IPS DF 19.7 (cell line): ENCODE measurements around the gene MEIG1.
"Not testable (repeated sequence)": the region's sequence is repeated elsewhere in the genome, so short reads cannot be mapped to it uniquely, and the experiment has no call there.

Source experiments
- DNase-seq: peaks from one replicate; pipeline ENCODE4 v3.0.0-alpha.2; 2013; ENCODE audit warnings: low read depth, low spot score

MEIG1 gene, protein sequence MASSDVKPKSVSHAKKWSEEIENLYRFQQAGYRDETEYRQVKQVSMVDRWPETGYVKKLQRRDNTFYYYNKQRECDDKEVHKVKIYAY

DNA sequence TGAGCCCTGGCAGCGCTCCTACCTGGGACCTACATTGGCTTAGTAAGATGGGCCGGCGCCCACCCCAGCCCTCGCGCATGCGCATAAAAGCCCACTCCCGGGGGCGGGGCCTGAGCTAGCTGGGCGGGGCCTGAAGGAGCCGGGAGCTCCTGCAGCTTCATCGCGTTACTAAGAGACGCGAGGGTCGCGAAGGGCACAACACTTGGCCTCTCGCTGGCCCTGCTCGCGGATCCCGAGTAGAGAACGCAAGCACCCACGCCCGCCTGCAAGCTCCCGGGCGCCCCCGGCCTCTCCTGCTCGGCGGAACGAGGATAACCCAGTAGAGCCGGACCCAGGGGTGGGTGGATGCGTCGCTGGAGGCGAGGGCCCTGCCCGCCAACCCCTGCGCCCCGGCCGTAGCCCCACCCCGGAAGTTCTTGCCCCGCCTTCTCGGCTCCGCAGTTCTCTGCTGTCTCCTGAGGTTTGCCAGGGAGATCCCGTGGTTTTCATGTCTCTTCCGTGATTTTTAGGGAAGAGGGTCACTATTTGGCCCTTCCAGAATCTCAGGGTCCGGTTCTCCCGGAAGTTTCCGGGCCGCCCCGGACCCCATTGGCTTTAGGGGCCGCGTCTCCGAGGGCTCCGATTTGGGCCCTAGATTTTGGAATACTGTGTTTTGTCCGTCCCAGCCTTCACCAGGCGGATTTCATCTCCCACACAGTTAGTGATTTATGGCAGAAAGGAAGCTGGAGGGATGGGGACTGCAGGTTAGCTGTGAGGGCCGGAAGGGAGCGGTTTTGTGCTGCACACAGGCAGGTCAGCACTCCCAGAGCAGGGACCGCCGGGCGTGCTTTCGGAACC lies at the start of gene MEIG1:
MEIG1 (plus strand) TSS at position 168 of the 837 bp plus-strand sequence. CDS start 7,081 bp downstream, outside the sequence.
- peak; percentile 42 for DNase-seq

DNA sequence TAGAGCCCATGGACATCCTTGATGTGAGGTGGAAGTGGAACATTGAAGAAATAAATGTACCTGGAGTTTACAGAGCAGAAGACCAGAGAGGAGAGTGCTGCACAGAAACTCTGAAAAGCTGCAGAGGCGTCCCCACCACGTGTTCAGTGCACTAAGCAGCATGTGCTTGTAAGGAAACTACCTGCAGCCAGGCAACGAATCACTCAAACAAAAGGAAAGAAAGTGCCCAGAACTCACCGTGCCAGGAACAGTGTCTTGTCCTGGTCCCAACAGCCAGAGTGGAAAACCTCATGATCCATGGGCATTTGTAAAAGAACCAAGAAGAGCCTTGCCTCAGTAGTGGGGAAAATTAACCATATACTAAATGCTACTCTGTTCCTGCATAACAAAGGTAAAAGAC lies 48.2 kb upstream of the MEIG1 start:
- DNase-seq: no peak

DNA sequence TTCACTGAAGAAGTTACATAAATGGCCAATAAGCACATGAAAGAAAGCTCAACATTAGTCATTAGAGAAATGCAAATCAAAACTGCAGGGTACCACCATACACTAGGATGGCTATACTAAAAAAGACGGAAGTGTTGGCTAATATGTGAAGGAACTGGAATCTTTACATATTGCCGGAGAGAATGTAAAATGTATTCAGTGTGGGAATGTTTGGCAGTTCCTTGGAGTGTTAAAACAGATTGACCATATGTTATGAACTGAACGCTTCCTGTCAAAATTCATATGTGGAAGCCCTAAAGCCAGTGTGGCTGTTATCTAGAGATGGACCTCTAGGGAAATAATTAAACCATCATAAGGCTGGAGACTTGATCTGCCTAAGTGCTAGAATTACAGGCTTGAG lies 47.4 kb upstream of the MEIG1 start:
- DNase-seq: no peak

DNA sequence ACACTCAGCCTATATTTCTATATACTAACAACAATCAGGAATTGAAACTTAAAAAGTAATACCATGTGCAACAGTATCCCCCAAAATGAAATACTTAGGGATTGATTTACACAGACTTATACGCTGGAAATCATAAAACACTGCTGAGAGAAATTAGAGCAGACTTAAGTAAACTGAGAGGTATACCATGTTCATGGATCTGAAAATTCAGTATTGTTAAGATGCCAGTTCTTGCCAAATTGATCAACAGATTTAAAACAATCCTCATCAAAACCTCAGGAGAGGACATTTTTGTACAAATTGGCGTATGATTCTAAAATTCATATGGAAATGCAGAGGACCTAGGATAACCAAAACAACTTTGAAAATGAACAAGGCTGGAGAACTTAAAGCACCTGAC lies 42.6 kb upstream of the MEIG1 start:
- DNase-seq: no peak

DNA sequence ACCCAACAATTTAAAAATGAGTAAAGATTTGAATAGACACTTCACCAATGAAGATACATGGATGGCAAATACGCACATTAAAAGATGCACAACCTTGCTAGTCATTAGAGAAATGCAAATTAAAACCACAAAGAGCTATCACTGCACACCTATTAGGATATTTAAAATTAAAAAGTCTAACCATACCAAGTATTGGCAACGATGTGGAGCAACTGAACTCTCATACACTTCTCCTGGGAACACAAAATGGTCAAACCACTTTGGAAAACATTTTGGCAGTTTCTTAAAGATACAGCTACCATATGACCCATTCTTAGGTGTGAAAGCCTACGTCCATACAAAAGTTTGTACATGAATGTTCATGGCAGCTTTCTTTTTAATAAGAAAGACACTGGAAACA lies 41.4 kb upstream of the MEIG1 start:
- no peak for DNase-seq

DNA sequence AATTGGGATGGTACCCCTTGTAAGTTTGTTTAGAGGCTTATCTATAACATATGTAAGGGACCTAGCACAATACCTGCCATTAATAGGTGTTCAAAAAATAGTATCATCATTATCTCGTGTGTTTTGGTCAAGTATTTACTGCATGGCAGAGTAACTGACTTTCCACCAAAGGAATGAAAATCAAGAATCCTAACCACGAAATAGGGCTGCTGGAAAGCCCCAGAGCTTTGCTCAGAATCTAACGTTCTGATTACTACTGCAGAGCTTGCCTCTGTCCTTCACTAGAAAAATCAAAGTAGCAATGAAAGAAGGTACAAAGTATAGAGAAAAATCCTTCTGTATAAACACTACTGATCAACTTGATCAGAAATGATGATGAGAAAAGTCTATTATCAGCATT lies 40.2 kb upstream of the MEIG1 start:
- no peak for DNase-seq

DNA sequence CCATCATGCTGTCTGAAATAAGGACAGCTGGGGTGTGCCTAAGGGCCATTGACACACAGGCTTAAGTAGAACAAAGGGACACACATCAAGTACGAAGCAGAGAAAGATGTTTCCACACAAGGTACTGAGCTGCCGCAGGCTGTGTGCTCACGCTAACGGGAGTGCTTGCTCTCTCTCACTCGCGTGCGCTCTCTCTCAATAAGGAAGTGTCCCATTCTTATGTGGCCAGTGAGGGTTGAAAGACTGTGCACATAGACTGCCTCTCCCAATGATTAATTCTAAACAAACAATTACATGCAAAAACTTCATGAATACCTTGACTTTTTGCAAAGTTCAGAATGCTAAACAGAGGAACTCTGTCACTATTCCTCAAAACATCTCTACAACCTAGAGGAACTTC lies 35.2 kb upstream of the MEIG1 start:
- no peak for DNase-seq

DNA sequence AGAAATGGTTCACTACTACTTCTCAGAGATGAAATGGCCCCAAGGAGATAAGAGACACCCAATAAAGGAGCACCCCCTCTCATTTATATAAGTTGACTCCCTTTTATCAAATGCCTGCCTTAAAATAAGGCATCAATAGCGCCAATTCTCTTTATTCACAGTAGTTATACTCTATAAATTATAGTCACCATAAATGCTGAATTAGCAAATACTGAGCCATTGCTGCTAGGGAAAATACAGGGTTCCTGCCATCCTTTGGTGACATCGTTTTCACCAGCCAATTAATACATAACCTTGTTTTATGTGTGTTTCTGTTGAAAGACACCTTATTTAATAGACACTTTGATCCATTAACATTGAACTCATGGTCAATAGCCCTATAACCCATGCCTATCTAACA lies 33.9 kb upstream of the MEIG1 start:
- DNase-seq: no peak

DNA sequence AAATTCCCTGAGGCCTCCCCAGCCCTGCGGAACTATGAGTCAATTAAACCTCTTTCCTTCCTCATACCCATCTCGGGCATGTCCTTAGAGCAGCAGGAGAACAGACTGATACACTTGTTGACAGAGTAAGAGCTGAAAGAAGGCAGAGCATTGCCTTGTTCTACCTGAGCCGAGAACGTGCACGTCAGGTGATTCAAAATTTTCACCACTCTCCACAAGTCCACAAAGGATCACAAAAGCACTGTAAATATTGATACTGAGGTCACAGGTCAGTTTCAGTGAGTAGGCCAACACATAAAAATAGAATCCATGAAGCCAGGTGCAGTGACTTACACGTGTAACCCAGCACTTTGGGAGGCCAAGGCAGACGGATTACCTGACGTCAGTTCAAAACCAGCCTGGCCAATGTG lies 33.1 kb upstream of the MEIG1 start:
- DNase-seq: no peak

DNA sequence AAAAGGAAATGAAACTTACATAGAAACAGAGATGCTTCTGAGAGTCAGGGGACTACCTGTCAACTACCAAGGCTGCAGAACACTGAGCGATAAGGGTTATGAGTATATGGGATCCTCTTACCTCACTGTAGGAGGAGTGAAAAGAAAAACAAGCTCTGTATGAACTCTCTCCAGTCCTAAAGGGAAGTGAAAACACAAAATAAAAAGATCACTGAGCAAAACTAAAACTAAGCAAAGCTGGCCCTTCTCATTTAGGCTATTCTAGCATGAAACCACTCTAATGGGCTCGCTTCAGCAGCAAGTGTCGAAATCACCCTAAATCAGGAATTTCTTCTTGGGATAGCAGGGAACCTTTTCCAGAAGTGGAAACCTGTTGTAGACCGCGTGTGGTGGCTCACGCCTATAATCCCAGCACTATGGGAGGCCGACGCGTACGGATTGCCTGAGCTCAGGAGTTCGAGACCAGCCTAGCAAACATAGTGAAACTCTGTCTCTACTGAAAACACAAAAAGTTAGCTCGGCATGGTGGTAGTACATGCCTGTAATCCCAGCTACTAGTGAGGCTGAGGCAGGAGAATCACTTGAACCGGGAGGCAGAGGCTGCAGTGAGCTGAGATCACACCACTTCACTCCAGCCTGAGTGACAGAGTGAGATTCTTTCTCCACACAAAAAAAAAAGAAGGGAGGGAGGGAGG lies 32.3 kb upstream of the MEIG1 start:
- no peak for DNase-seq

DNA sequence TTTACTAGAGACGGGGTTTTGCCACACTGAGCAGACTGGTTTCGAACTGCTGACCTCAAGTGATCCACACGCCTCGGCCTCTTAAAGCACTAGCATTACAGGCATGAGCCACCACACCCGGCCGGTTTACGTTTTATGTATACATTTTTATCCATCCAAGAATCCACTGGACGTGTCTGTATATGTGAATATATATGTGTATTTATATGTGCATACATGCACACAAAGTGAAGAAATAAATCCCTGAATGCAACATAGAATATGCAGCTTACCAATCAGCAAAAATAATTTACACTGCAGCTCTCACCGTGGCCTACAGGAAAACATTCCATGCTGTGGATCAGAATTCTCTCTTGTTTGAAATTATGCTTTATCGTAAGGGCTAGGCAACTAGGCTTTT lies 28.6 kb upstream of the MEIG1 start:
- no peak for DNase-seq

DNA sequence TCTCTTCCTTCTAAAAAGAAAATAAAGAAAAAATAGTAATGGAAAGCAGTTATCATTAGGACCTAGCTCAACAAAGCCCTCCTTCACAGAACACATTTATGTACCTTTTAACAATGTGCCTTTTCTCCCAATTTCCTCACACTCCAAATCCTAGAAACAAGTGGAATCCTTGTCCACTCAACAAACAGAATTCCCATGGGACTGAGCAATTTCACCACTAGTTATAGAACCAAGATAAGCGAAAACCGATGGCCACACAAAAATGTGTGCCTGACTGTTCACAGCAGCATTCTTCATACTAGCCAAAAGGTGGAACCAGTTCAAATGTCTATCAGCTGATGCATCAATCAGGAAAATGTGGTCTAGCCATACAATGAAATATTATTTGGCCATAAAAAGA lies 22.6 kb upstream of the MEIG1 start:
- no peak for DNase-seq

DNA sequence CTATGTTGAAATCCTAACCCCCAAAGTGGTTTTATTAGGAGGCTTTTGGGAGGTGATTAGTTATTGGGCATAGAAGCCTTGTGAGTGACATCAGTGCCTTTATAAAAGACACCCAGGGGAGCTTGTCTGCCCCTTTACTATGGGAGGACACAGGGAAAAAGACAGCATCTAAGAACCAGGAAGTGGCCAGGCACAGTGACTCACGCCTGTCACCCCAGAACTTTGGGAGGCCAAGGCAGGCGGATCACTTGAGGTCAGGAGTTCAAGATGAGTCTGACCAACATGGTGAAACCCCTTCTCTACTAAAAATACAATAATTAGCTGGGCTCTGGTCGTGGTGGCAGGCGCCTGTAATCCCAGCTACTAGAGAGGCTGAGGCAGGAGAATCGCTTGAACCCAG lies 20.2 kb upstream of the MEIG1 start:
- not testable (repeated sequence) for DNase-seq

DNA sequence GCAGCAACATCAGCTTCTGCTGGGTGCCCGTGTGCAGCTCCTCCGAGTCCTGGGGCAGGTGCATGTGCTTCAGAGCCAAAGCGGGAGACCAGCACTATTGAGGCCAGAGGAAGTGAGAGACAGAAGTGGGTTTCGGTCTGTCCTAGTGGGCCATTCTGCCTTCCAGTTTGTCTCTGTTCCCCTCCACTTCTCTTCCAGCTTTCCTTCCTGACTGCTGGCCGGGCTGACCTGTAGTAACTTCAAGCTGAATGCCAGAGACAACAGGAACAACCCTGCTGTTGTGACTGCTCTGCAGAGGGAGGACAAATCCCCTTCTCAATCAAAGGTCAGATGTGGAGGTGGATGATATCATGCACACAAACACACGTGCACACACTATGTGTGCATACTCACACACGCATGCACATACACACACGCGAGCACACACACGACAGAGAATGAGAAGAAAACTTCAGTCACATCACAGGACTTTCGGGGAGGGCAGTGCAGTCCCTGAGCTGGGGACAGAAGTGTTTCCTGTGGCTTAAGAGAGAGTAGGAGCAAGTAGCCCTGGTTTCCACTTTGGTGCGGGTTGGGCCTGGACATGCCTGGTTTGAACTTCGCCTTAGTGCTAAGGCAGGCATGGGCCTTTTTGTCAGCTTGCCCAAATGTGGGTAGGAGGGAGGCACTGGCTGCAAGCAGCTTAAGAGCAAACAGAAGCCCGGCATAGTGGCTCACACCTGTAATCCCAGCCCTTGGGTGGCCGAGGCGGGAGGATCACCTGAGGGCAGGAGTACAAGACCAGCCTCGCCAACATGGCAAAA lies 16.8 kb upstream of the MEIG1 start:
- not testable (repeated sequence) for DNase-seq

DNA sequence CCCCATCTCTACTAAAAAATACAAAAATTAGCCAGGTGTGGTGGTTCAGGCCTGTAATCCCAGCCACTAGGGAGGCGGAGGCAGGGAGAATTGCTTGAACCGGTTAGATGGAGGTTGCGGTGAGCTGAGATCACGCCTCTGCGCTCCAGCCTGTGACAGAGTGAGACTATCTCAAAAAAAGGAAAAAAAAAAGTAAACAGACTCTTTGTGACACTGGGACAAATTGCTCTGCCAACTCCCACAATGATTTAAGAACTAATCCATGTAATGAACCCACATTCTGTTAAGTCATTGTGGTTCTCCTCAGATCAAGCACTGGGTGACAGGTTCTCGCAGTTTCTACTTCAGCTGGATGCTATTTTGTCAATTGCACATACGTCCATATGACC lies 16.2 kb upstream of the MEIG1 start:
- not testable (repeated sequence) for DNase-seq

DNA sequence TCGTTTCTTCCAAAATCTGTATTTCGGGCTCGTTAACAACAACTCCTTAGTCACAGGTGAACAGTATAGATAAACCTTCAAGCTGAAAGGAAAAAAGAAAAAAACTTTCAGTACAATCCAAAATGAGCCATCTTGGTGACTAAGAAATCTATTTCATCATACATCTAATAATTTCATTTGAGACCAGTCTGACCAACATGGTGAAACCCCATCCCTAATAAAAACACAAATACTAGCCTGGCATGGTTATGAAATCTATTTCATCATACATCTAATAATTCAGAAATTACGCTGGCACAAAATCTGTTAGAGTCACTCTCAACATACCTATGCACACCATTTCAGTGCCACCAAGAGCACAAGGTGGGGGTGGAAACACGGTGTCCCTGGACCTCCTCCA lies 14.1 kb upstream of the MEIG1 start:
- DNase-seq: no peak

DNA sequence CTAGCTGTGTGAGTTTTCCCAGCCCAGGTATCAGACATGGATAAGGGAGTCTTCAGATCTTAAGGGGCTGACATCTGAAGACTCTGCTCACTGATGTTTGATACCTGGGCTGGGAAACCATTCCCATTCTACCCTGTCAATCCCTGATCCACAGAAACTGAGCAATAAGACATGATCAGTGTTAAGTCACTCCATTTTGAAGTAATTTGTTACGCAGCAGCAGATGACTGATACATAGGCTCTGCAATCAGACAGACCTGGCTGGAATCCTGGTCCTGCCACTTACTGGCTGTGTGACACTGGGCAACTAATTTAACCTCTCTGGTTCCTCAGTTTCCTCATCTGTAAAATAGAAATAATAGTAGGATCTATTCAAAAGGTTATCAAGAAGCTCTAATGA lies 11.9 kb upstream of the MEIG1 start:
- no peak for DNase-seq

DNA sequence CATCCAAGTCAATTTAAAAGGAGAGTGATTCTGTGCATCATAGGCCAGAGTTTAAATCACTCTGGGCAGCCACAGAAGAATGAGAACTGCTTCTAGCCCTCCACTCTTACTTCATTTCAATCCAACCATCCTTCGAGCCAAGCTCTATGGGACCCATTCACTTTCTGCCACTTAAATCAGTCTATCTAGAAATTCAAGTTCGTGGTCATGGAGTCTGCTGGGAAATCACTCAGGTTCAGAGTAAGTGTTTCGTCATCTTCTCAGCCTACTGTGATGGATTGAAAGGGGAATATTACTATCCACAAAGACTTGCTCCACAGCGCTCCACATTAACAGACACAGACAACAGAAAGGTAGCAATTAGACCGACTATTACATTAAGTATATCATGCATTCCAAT lies 9.9 kb upstream of the MEIG1 start:
- DNase-seq: no peak

DNA sequence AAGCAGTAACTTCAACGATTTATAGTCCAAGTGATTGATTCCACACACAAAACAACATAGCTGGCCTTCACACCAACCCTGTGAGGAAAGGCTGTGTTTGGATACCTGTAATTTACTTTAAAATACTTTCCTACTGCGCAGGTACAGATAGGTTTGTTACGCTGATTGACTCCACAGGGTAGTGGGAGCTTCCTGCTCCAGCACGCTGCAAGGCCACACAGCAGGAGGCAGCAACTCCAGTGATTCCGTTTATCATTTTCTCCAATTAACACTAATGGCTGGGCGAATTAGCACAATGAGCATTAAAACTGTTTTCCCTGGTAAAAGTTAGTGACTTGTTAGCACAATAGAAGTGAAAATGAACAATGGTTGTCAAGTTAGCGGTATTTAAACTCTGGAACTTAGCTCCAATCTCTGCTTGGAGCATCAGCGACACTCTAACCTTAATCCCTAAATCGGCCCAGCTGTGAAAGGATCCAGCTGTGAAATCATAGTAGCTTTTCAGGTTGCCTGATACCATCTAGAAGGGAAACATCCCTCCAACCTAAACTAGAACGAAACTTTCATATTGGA lies 6.3 kb upstream of the MEIG1 start:
- no peak for DNase-seq

DNA sequence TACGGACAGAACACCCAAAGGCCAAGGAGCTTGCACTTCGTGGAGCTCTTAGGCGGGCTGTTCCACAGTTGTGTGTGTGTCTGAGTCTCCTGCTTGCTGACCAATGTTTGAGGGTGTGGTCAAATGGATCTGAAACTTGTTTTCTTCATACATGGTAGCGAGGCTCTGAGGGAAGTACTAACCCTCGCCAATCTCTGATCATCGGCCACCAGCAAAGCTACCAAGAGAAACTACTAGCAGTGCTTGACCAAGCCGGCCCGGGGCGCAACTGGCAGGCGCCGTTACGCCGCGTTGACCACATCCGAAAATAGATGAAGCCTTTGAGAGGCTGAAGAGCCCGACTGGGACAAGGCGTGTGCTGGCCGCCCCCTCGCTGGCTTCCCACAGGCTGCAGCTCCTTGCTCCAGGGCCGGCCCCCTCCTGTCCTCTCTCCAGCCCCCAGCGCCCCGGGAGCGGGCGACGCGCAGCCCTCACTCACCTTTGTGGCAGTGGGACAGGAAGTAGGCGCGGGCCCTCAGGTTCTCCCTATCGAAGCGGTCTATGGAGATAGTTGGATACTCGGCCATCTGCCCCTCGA lies 5.7 kb upstream of the MEIG1 start:
- no peak for DNase-seq

DNA sequence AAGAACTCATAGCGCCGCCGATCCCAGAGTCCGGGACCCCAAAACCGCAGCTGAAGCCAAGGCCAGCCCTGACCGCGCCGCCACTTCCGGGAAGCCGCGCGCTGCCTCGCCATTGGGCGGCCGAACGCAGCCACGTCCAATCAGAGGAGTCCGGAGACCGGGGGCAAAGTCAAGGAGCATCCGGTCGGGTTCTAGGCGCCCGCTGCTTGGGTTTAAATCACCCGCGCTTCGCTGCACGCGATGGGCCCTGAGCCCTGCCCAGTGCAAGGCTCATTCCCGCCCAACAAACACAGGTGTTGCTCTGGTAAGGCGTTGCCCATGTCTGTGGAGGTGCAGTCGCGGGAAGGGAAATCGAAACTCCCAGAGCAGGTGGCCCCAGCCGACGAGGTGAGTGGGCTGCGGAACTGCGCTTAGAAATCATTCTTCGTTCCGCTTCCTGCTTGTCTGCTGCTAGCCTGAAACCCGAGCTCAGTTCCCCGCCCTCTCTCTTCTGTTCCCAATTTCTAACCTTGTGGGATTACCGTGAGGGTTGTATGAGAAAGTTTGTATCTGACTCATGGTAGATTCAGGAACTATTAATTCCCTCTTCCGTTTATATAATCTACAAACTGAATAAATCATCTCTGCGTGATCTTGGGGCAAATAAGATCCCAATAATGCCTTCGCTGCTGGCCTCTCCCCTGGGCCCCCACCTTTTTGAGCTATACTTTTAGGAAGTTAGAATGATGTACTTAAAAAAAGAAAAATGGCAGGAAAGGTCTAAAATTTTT lies 5.0 kb upstream of the MEIG1 start, which contains the start of gene DCLRE1C:
DCLRE1C (minus strand) TSS at position 96 of the 770 bp plus-strand sequence; CDS start at position 10, 86 bp downstream.
- peak; percentile 56 for DNase-seq
